HFFc6 (cell line): ENCODE measurements around the gene ART5. TPM values are rescaled to one million over a fixed set of nuclear protein-coding genes. Genes with fewer than 3 reads are reported as not detected.

ENCODE experiments used
- DNase-seq: peaks from one replicate; pipeline ENCODE4 v3.0.0-alpha.2; 2018
- H3K27ac Mint-ChIP-seq: 2 replicates; pipeline ENCODE4 v1.8.0; 2020; ENCODE audit warnings: mild to moderate bottlenecking, mixed read lengths
- H3K27me3 Mint-ChIP-seq: 2 replicates; pipeline ENCODE4 v1.8.0; 2021; ENCODE audit warnings: mild to moderate bottlenecking, moderate library complexity, mixed read lengths; ENCODE audit not compliant: insufficient read depth
- H3K36me3 Mint-ChIP-seq: 2 replicates; pipeline ENCODE4 v1.8.0; 2021; ENCODE audit warnings: low read depth, mixed read lengths
- H3K4me1 Mint-ChIP-seq: 2 replicates; pipeline ENCODE4 v1.8.0; 2020; ENCODE audit warnings: low read depth, mixed read lengths
- H3K4me3 Mint-ChIP-seq: 2 replicates; pipeline ENCODE4 v1.8.0; 2020; ENCODE audit warnings: mild to moderate bottlenecking, moderate library complexity, mixed read lengths
- H3K9me3 Mint-ChIP-seq: 2 replicates; pipeline ENCODE4 v1.8.0; 2020; ENCODE audit warnings: mild to moderate bottlenecking, mixed read lengths
- CTCF ChIP-seq: fragments of 200-600 bp; sonication (generic); IDR thresholded peaks from 2 replicates; pipeline ENCODE4 v1.5.0; 2021; ENCODE audit warnings: antibody characterized with exemption, mild to moderate bottlenecking
- total RNA-seq, 6 experiments: library from RNA; stranded (reverse); fragmentation: NEBNext Ultra II Directional; extraction: Animal tissue kit (Norgen Biotek cat#: 25700); gene quantifications; 2 replicates in 1 of 6; 3 replicates in 5 of 6; pipeline ENCODE4 v1.2.3, GENCODE V29; 2021

Gene ART5
- total RNA-seq, 6 experiments from 2014 or later: not detected

- Mint-ChIP-seq H3K27ac (no peak overlapping the region), H3K9me3 (no peaks in the 10 kb centered on the region), H3K27me3 (peaks cover 54% of the 10 kb centered on the region), H3K36me3 (no peaks in the 10 kb centered on the region), H3K4me3 (no peak overlapping the region), H3K4me1 (peaks cover 6% of the 10 kb centered on the region; the same call in 1 of the 2 replicates)
- no peak for DNase-seq
- no peak for TF ChIP-seq CTCF
Measured at GRCh38 chr11:3635641-3636375, 6.0 kb downstream of the ART5 start.

GRCh38 chr11:3632070-3632660, 9.6 kb downstream of the ART5 start:
- TF ChIP-seq CTCF: no peak
- Mint-ChIP-seq H3K4me1 (peaks cover 6% of the 10 kb centered on the region; the same call in 1 of the 2 replicates), H3K36me3 (no peaks in the 10 kb centered on the region), H3K4me3 (no peak overlapping the region), H3K9me3 (no peaks in the 10 kb centered on the region; the same call in 1 of the 2 replicates), H3K27me3 (peaks cover 26% of the 10 kb centered on the region), H3K27ac (no peak overlapping the region)
- no peak for DNase-seq

GRCh38 chr11:3631331-3631730, 10.5 kb downstream of the ART5 start:
- Mint-ChIP-seq H3K4me1 (peaks cover 6% of the 10 kb centered on the region; the same call in 1 of the 2 replicates), H3K27ac (no peak overlapping the region), H3K27me3 (peaks cover 21% of the 10 kb centered on the region), H3K9me3 (no peaks in the 10 kb centered on the region; the same call in 1 of the 2 replicates), H3K4me3 (no peak overlapping the region), H3K36me3 (no peaks in the 10 kb centered on the region)
- DNase-seq: peak; percentile 8
- TF ChIP-seq CTCF: no peak

GRCh38 chr11:3627291-3627690, 14.5 kb downstream of the ART5 start:
- no peak overlapping the region for H3K27ac Mint-ChIP-seq
- no peak for TF ChIP-seq CTCF
- H3K27me3 Mint-ChIP-seq: peaks cover 17% of the 10 kb centered on the region
- no peaks in the 10 kb centered on the region for H3K36me3 Mint-ChIP-seq
- no peaks in the 10 kb centered on the region; the same call in 1 of the 2 replicates for H3K9me3 Mint-ChIP-seq
- peaks cover 6% of the 10 kb centered on the region; the same call in 1 of the 2 replicates for H3K4me1 Mint-ChIP-seq
- DNase-seq: peak; percentile 69
- no peak overlapping the region for H3K4me3 Mint-ChIP-seq

- DNase-seq: no peak
- H3K27me3 Mint-ChIP-seq: peaks cover 21% of the 10 kb centered on the region
- H3K4me1 Mint-ChIP-seq: peaks cover 2% of the 10 kb centered on the region; the same call in 1 of the 2 replicates
- TF ChIP-seq CTCF: no peak; the same call in 1 of the 2 replicates
- H3K27ac Mint-ChIP-seq: no peak overlapping the region
- H3K9me3 Mint-ChIP-seq: no peaks in the 10 kb centered on the region; the same call in 1 of the 2 replicates
- H3K4me3 Mint-ChIP-seq: no peak overlapping the region
- no peaks in the 10 kb centered on the region for H3K36me3 Mint-ChIP-seq
Measured at GRCh38 chr11:3626250-3626960, 15.4 kb downstream of the ART5 start.
